K562 (cell line): ENCODE data around the gene PRM1. TPM values are rescaled to one million over a fixed set of nuclear protein-coding genes. Genes with fewer than 3 reads are reported as not detected.

Source experiments
- BDP1 ChIP-seq: IDR thresholded peaks from 3 replicates; pipeline ENCODE4 v1.6.1; 2011; ENCODE audit not compliant: insufficient read length, insufficient read depth
- CBFA2T3 ChIP-seq: fragments of 450-650 bp; IDR thresholded peaks from 2 replicates; pipeline ENCODE4 v1.6.1; 2017
- ETV5 ChIP-seq: sonication (generic); formaldehyde crosslinking; IDR thresholded peaks from 2 replicates; pipeline ENCODE4 v1.4.0; 2020; ENCODE audit warnings: low read depth, mild to moderate bottlenecking, missing genetic modification reagents
- GABPA ChIP-seq: fragments of 200-800 bp; sonication (Bioruptor generic); conservative IDR thresholded peaks from 2 replicates; pipeline ENCODE4 v1.6.1; 2016; ENCODE audit warnings: low read depth, missing genetic modification characterization, missing compliant biosample characterization
- HES1 ChIP-seq: fragments of 450-650 bp; IDR thresholded peaks from 2 replicates; pipeline ENCODE4 v1.6.1; 2016; ENCODE audit warnings: low read depth, mild to moderate bottlenecking, moderate library complexity
- MIER1 ChIP-seq: fragments of 450-650 bp; IDR thresholded peaks from 2 replicates; pipeline ENCODE4 v1.6.1; 2016; ENCODE audit warnings: antibody characterized with exemption, mild to moderate bottlenecking, low read depth
- RFX7 ChIP-seq: fragments of 250-450 bp; sonication (Bioruptor Pico); IDR thresholded peaks from 2 replicates; pipeline ENCODE4 v1.5.1; 2021; ENCODE audit warnings: mild to moderate bottlenecking
- SREBF1 ChIP-seq: fragments of 150-350 bp; IDR thresholded peaks from 2 replicates; pipeline ENCODE4 v1.6.1; 2014; ENCODE audit warnings: antibody characterized with exemption, low read depth, low read length, borderline replicate concordance
- SRF ChIP-seq, 2 experiments: fragments of 250-450, 450-650 bp in 1 of 2; sonication (Bioruptor Pico) in 1 of 2; sonication (generic) in 1 of 2; formaldehyde crosslinking; IDR thresholded peaks; 2 replicates each; pipeline versions ENCODE4 v1.5.0 to v1.5.1; 2020 to 2022; ENCODE audit warnings: mild to moderate bottlenecking in 1 of 2, missing genetic modification reagents in 1 of 2
- TAF7 ChIP-seq: fragments of 450-650 bp; IDR thresholded peaks from 2 replicates; pipeline ENCODE4 v1.6.1; 2016; ENCODE audit warnings: missing genetic modification characterization, missing compliant biosample characterization
- TCFL5 ChIP-seq: fragments of 250-450 bp; sonication (Bioruptor Pico); conservative IDR thresholded peaks from 2 replicates; pipeline ENCODE4 v1.6.1; 2021; ENCODE audit warnings: mild to moderate bottlenecking, moderate library complexity, matching md5 sums
- ZC3H8 ChIP-seq: fragments of 450-650 bp; IDR thresholded peaks from 2 replicates; pipeline ENCODE4 v1.6.1; 2017
- ZNF165 ChIP-seq: fragments of 250-450 bp; sonication (Bioruptor Pico); IDR thresholded peaks from 2 replicates; pipeline ENCODE4 v1.4.0; 2020; ENCODE audit warnings: borderline replicate concordance
- ZNF263 ChIP-seq: sonication (generic); formaldehyde crosslinking; IDR thresholded peaks from 2 replicates; pipeline ENCODE4 v1.8.0; 2022; ENCODE audit warnings: mild to moderate bottlenecking, missing genetic modification reagents, borderline replicate concordance
- ZNF280A ChIP-seq: fragments of 450-650 bp; IDR thresholded peaks from 2 replicates; pipeline ENCODE4 v1.6.1; 2018; ENCODE audit warnings: mild to moderate bottlenecking, low read depth; ENCODE audit not compliant: partially characterized antibody
- ZNF561 ChIP-seq: fragments of 450-650 bp; formaldehyde crosslinking; conservative IDR thresholded peaks from 2 replicates; pipeline ENCODE4 v1.4.0; 2020; ENCODE audit warnings: mild to moderate bottlenecking, moderate library complexity
- ZNF583 ChIP-seq: fragments of 250-450 bp; sonication (Bioruptor Pico); IDR thresholded peaks from 2 replicates; pipeline ENCODE4 v1.4.0; 2020
- ZNF639 ChIP-seq, 2 experiments: fragments of 200-800 bp in 1 of 2; sonication (Bioruptor generic) in 1 of 2; sonication (generic) in 1 of 2; formaldehyde crosslinking in 1 of 2; IDR thresholded peaks in 1 of 2; conservative IDR thresholded peaks in 1 of 2; 2 replicates each; pipeline versions ENCODE4 v1.5.0 to v1.6.1; 2016 to 2020; ENCODE audit warnings: missing compliant biosample characterization in 1 of 2, missing genetic modification characterization in 1 of 2, missing genetic modification reagents in 1 of 2
- polyA plus RNA-seq, 8 experiments: library from polyadenylated mRNA; depleted of rRNA in 4 of 8; stranded (reverse) in 5 of 8; unstranded in 3 of 8; fragments of >200 nt; fragmentation: Nextera tagmentation in 2 of 8; fragmentation: Illumina TruSeq in 1 of 8; extraction: Ambion mirVana in 2 of 8; extraction: Trizol in 1 of 8; gene quantifications; 2 replicates each; pipeline versions ENCODE4 v1.2.1 to v1.2.3, GENCODE V29; 2011 to 2014; ENCODE audit warnings: inconsistent platforms in 1 of 8, missing spikeins in 1 of 8
- total RNA-seq, 7 experiments: library from RNA; depleted of rRNA in 6 of 7; stranded (reverse); fragments of >200 nt in 6 of 7; fragmentation: Illumina TruSeq in 2 of 7; extraction: Trizol in 2 of 7; gene quantifications; 2 replicates each; pipeline versions ENCODE4 v1.2.1 to v1.2.3, GENCODE V29; 2011 to 2021; ENCODE audit warnings: low replicate concordance in 1 of 7
- TF ChIP-seq, protein P1 (sequence below): fragments of 450-650 bp; IDR thresholded peaks from 2 replicates; pipeline ENCODE4 v1.6.1; 2016; ENCODE audit warnings: borderline replicate concordance
- TF ChIP-seq, protein P2 (sequence below): fragments of 450-650 bp; formaldehyde crosslinking; IDR thresholded peaks from 2 replicates; pipeline ENCODE4 v1.4.0; 2022; ENCODE audit warnings: missing genetic modification characterization

The PRM1 gene
- total and polyA plus RNA-seq, 9 of the 15 experiments (the other 6 are each of a cell fraction or from before 2014, with no cell fraction given) = not detected

- TF ChIP-seq ZNF280A (no peak), TCFL5 (CRISPR knock-in tag) (0 out of 2 replicates have a peak, but pooled peaks have one; percentile 63), TAF7 (peak; percentile 22; the same call in 1 of the 2 replicates), ZNF583 (CRISPR knock-in tag) (peak; percentile 96), ZC3H8 (no peak), ZNF561 (CRISPR knock-in tag) (0 out of 2 replicates have a peak, but pooled peaks have one; percentile 21), GABPA (peak; percentile 39; the same call in 1 of the 2 replicates), ZNF165 (CRISPR knock-in tag) (0 out of 2 replicates have a peak, but pooled peaks have one; percentile 89), CBFA2T3 (peak; percentile 74), HES1 (peak; percentile 51; the same call in 1 of the 2 replicates), MIER1 (no peak), BDP1 (no peak), RFX7 (CRISPR knock-in tag) (peak; percentile 8; the same call in 1 of the 2 replicates), SREBF1 (no peak), SRF (CRISPR knock-in tag; IDR thresholded peaks at IDR 0.05) (no peak), ZNF263 (CRISPR knock-in tag) (peak; percentile 55; the same call in 1 of the 2 replicates), ETV5 (CRISPR knock-in tag) (peak; percentile 67), ZNF639 (CRISPR knock-in tag; conservative IDR thresholded peaks at IDR 0.05 in 1 of 2, IDR thresholded peaks at IDR 0.05 in 1 of 2) (peak in 1 of 2 experiments; percentile 91; a peak in 2 of 4 replicates)
- TF ChIP-seq, protein P1, sequence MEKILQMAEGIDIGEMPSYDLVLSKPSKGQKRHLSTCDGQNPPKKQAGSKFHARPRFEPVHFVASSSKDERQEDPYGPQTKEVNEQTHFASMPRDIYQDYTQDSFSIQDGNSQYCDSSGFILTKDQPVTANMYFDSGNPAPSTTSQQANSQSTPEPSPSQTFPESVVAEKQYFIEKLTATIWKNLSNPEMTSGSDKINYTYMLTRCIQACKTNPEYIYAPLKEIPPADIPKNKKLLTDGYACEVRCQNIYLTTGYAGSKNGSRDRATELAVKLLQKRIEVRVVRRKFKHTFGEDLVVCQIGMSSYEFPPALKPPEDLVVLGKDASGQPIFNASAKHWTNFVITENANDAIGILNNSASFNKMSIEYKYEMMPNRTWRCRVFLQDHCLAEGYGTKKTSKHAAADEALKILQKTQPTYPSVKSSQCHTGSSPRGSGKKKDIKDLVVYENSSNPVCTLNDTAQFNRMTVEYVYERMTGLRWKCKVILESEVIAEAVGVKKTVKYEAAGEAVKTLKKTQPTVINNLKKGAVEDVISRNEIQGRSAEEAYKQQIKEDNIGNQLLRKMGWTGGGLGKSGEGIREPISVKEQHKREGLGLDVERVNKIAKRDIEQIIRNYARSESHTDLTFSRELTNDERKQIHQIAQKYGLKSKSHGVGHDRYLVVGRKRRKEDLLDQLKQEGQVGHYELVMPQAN = no peak
- TF ChIP-seq, protein P2, sequence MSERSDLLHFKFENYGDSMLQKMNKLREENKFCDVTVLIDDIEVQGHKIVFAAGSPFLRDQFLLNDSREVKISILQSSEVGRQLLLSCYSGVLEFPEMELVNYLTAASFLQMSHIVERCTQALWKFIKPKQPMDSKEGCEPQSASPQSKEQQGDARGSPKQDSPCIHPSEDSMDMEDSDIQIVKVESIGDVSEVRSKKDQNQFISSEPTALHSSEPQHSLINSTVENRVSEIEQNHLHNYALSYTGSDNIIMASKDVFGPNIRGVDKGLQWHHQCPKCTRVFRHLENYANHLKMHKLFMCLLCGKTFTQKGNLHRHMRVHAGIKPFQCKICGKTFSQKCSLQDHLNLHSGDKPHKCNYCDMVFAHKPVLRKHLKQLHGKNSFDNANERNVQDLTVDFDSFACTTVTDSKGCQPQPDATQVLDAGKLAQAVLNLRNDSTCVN = no peak
Measured at GRCh38 chr16:11232852-11233726, 48.0 kb downstream of the PRM1 start (continued).
